Uterus (tissue), 4 donors: ENCODE results near the gene CCL23. TPM values are rescaled to one million over a fixed set of nuclear protein-coding genes. Genes with fewer than 3 reads are reported as not detected.

ENCODE experiments used
- total RNA-seq, 4 donors: library from RNA; depleted of rRNA in 3 of 4; stranded (reverse); fragments of >200 nt in 3 of 4; gene quantifications; one replicate each; pipeline versions ENCODE4 v1.1.0 to v1.2.4, GENCODE V29; 2014 to 2023
- donor health status: DM: yes; HTN: yes; CAD: no.

CCL23 gene
- total RNA-seq, 4 donors from 2014 or later, result 42.1 to 399 (median 131) TPM; not detected in 1

Other genes starting within 250 kb of the CCL23 start
- gene MMP28, start 222.3 kb downstream of the CCL23 start, total RNA-seq, result 10 to 100 TPM in 3 of 4 donors, 1 to 10 TPM in 1; 2.9 to 58.4 (median 11.0) TPM
- 100 to 1,000 TPM in 3 of 4 donors, 10 to 100 TPM in 1; 68.5 to 167 (median 113) TPM for gene TAF15, start 208.5 kb downstream of the CCL23 start, total RNA-seq
- not detected for gene HEATR9, start 149.1 kb downstream of the CCL23 start, total RNA-seq
- 10 to 100 TPM in 1 of 4 donors, 1 to 10 TPM in 1, under 1 TPM in 2; 0.29 to 39.5 (median 2.1) TPM for gene CCL5, start 137.6 kb downstream of the CCL23 start, total RNA-seq
- 1 to 10 TPM in 1 of 4 donors, not detected in 3; 3.5 TPM for gene RDM1, start 87.2 kb downstream of the CCL23 start, total RNA-seq
- gene LYZL6, start 74.3 kb downstream of the CCL23 start, total RNA-seq, result not detected
- 1 to 10 TPM in 1 of 4 donors, not detected in 3; 1.6 TPM for gene CCL16, start 36.5 kb downstream of the CCL23 start, total RNA-seq
- 100 to 1,000 TPM in 3 of 4 donors, under 1 TPM in 1; 0.97 to 165 (median 143) TPM for gene CCL14, start 31.2 kb downstream of the CCL23 start, total RNA-seq
- gene CCL15, start 16.4 kb downstream of the CCL23 start, total RNA-seq, result 1 to 10 TPM in 1 of 4 donors, not detected in 3; 1.4 TPM
- gene CCL18, start 46.3 kb upstream of the CCL23 start, total RNA-seq, result under 1 TPM in 1 of 4 donors, not detected in 3; 0.69 TPM
- gene CCL3, start 72.2 kb upstream of the CCL23 start, total RNA-seq, result 1 to 10 TPM in 1 of 4 donors, under 1 TPM in 1, not detected in 2; 0.49 to 6.5 TPM
- gene CCL4, start 85.9 kb upstream of the CCL23 start, total RNA-seq, result 1 to 10 TPM; 1.0 to 2.5 (median 1.5) TPM
- gene TBC1D3B, start 158.7 kb upstream of the CCL23 start, total RNA-seq, result 10 to 100 TPM in 1 of 4 donors, not detected in 3; 10.9 TPM
- gene CCL3L1, start 178.8 kb upstream of the CCL23 start, total RNA-seq, result 1 to 10 TPM in 1 of 4 donors, not detected in 3; 2.3 TPM
- 1 to 10 TPM in 1 of 4 donors, not detected in 3; 6.7 TPM for gene CCL4L2, start 193.1 kb upstream of the CCL23 start, total RNA-seq
- under 1 TPM in 1 of 4 donors, not detected in 3; 0.85 TPM for gene TBC1D3I, start 246.6 kb upstream of the CCL23 start, total RNA-seq